AG10803 (cell line): ENCODE measurements around the gene TEX2.
A peak's percentile ranks its signal among the peaks of the same experiment; 100 is the strongest.
"Not testable (repeated sequence)": the region's sequence is repeated elsewhere in the genome, so short reads cannot be mapped to it uniquely, and the experiment has no call there.

Experiments used
- DNase-seq: peaks from one replicate; pipeline ENCODE4 v3.0.0; 2010; ENCODE audit warnings: low read depth
- H3K4me3 ChIP-seq: 2 replicates; pipeline ENCODE4 v1.5.1; 2011; ENCODE audit warnings: mild to moderate bottlenecking, low read length, control low read depth
- CTCF ChIP-seq: conservative IDR thresholded peaks from 2 replicates; pipeline ENCODE4 v1.5.1; 2011; ENCODE audit warnings: mild to moderate bottlenecking, low read length, control low read depth, inconsistent platforms

The TEX2 gene

GRCh38 chr17:64240741-64241347 lies 22.2 kb downstream of the TEX2 start:
- peak; percentile 97 for DNase-seq
- H3K4me3 ChIP-seq: peak overlapping the region; percentile 21

GRCh38 chr17:64240261-64240740 lies 22.8 kb downstream of the TEX2 start:
- DNase-seq: no peak
- TF ChIP-seq CTCF: no peak
- peak overlapping the region; percentile 8 for H3K4me3 ChIP-seq

More at GRCh38 chr17:64240741-64241347, 22.2 kb downstream of the TEX2 start:
- TF ChIP-seq CTCF: no peak

- not testable (repeated sequence) for H3K4me3 ChIP-seq, DNase-seq
These were observed 24.6 kb downstream of the TEX2 start for GRCh38 chr17:64238449-64238848.

- DNase-seq: no peak
- H3K4me3 ChIP-seq: no peak overlapping the region
- TF ChIP-seq CTCF: peak; percentile 41
These were observed 26.1 kb downstream of the TEX2 start for GRCh38 chr17:64236827-64237403.

GRCh38 chr17:64234961-64235360 lies 28.1 kb downstream of the TEX2 start:
- no peak for TF ChIP-seq CTCF
- no peak for DNase-seq
- no peak overlapping the region for H3K4me3 ChIP-seq

- no peak for TF ChIP-seq CTCF
- H3K4me3 ChIP-seq: no peak overlapping the region
- DNase-seq: no peak
These were observed 30.4 kb downstream of the TEX2 start for GRCh38 chr17:64232466-64233262.

GRCh38 chr17:64231567-64232141 lies 31.4 kb downstream of the TEX2 start:
- no peak for TF ChIP-seq CTCF
- DNase-seq: no peak
- no peak overlapping the region for H3K4me3 ChIP-seq
